Activated CD8-positive, alpha-beta T cell treated with anti-CD3 and anti-CD28 coated beads for 36 hours (primary cell): ENCODE results near the gene ERN1. TPM values are rescaled to one million over a fixed set of nuclear protein-coding genes. Genes with fewer than 3 reads are reported as not detected.

Experiments used
- ATAC-seq: fragments of 200-7000 bp; cut with Tn5 transposase; one replicate; pipeline ENCODE4 v1.10.0; 2021; ENCODE audit warnings: mild to moderate bottlenecking, moderate library complexity
- CTCF ChIA-PET: fragments of 350-600 bp; sonication (Branson Sonifier 250); formaldehyde crosslinking; loops from one replicate; lab custom pipeline; 2021; ENCODE audit warnings: antibody characterized with exemption; lab: Charles Lee
- POLR2A ChIA-PET: fragments of 350-600 bp; sonication (Branson Sonifier 250); formaldehyde crosslinking; loops from one replicate; lab custom pipeline; 2021; ENCODE audit warnings: antibody characterized with exemption; lab: Charles Lee
- DNase-seq: peaks from one replicate; pipeline ENCODE4 v3.0.0-alpha.2; 2020
- H3K27ac Mint-ChIP-seq: one replicate; pipeline ENCODE4 v1.8.0; 2021; ENCODE audit warnings: mild to moderate bottlenecking, mixed read lengths
- H3K27me3 Mint-ChIP-seq: one replicate; pipeline ENCODE4 v1.8.0; 2021; ENCODE audit warnings: mixed read lengths
- H3K36me3 Mint-ChIP-seq: one replicate; pipeline ENCODE4 v1.8.0; 2021; ENCODE audit warnings: low read depth, mixed read lengths
- H3K4me1 Mint-ChIP-seq: one replicate; pipeline ENCODE4 v1.8.0; 2021; ENCODE audit warnings: low read depth, mixed read lengths
- H3K4me3 Mint-ChIP-seq: one replicate; pipeline ENCODE4 v1.8.0; 2021; ENCODE audit warnings: mild to moderate bottlenecking, moderate library complexity, mixed read lengths
- H3K9me3 Mint-ChIP-seq: one replicate; pipeline ENCODE4 v1.8.0; 2021; ENCODE audit warnings: mixed read lengths
- intact Hi-C: fragments of 100-400 bp; cut with micrococcal nuclease; formaldehyde crosslinking; loops from one replicate; pipeline ENCODE4 v1.10.0; 2022
- total RNA-seq, 2 experiments: library from RNA; stranded (reverse); gene quantifications; one replicate each; pipeline ENCODE4 v1.2.3, GENCODE V29; 2021
- TF ChIP-seq, protein P1 (sequence below): fragments of 200-600 bp; IDR thresholded peaks from one replicate; pipeline ENCODE4 v1.8.0; 2022; ENCODE audit warnings: antibody characterized with exemption, mild to moderate bottlenecking

Gene ERN1
- total RNA-seq, 2 experiments from 2014 or later, result 19.2 to 23.6 TPM

DNA sequence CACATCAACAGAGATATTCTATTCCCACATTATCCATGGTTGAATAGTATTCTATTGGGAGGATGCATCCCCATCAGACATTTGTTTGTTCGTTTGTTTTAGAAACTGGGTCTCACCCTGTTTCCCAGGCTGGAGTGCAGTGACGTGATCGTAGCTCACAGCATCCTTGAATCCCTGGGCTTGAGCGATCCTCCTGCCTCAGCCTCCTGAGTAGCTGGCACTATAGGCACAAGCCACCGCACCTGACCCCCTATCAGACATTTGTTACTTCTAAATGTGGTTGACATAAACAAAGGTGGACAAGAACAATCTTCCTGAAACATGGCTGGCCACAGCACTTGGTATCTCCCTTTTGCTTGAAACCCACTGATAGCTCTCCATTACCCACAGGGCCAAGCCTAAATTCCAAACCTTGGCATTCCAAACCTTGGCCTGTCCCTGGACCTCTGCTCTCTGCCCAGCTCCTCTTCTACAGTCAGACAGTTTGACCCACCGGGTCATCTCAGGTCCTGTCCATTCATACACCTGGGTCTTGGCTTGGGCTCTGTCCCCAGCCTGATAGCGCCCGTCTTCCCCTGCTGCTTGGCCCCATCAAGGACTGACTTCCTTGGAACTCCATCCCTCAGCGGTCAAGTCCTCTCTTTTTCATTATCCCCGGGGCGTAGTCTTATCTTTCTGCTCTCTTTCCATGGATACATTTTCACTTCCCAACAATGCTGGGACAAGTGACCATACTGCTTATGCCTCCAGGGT, 133.3 kb downstream of the ERN1 start:
- Mint-ChIP-seq H3K4me1 (peaks cover 34% of the 10 kb centered on the region), H3K36me3 (no peaks in the 10 kb centered on the region), H3K27ac (no peak overlapping the region), H3K9me3 (no peaks in the 10 kb centered on the region), H3K4me3 (no peak overlapping the region), H3K27me3 (no peaks in the 10 kb centered on the region)
- intact Hi-C loops, result no loop called here
- ATAC-seq (no peak), DNase-seq (no peak)
- TF ChIP-seq, protein P1, sequence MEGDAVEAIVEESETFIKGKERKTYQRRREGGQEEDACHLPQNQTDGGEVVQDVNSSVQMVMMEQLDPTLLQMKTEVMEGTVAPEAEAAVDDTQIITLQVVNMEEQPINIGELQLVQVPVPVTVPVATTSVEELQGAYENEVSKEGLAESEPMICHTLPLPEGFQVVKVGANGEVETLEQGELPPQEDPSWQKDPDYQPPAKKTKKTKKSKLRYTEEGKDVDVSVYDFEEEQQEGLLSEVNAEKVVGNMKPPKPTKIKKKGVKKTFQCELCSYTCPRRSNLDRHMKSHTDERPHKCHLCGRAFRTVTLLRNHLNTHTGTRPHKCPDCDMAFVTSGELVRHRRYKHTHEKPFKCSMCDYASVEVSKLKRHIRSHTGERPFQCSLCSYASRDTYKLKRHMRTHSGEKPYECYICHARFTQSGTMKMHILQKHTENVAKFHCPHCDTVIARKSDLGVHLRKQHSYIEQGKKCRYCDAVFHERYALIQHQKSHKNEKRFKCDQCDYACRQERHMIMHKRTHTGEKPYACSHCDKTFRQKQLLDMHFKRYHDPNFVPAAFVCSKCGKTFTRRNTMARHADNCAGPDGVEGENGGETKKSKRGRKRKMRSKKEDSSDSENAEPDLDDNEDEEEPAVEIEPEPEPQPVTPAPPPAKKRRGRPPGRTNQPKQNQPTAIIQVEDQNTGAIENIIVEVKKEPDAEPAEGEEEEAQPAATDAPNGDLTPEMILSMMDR, result no peak
- ChIA-PET POLR2A (interaction anchor here (2.3 kb wide), 1 partner anchor 20 kb away, joined by 6 read pairs; no protein-coding TSS in a partner anchor), CTCF (interaction anchor here (0.9 to 2.5 kb wide), 5 partner anchors 20 to 137 kb away, joined by 3 to 8 read pairs (median 4); no protein-coding TSS in a partner anchor)

DNA sequence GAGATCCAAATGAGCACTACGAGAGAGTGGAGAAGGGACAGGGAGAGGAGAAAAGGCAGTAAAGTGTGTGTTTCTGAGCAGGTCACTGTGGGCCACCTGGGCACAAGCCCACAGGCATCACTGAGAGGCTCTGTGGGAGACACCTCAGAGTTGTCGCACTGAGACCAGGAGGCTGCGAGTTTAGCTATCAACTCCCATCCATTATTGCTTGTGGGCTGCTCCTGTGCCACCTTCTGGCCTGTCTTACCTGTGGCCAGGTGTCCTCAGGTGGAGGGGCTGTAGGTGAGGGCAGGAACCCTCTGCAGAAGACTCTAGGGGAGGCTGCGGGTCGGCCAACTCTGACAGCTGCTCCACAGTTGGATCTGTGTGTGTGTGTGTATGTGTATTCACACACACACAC, 134.3 kb downstream of the ERN1 start:
- TF ChIP-seq, protein P1, result no peak
- Mint-ChIP-seq H3K27me3 (no peaks in the 10 kb centered on the region), H3K4me1 (peaks cover 39% of the 10 kb centered on the region), H3K9me3 (no peaks in the 10 kb centered on the region), H3K27ac (no peak overlapping the region), H3K36me3 (no peaks in the 10 kb centered on the region), H3K4me3 (no peak overlapping the region)
- DNase-seq (no peak), ATAC-seq (no peak)
- ChIA-PET CTCF (interaction anchor here (1.0 to 2.6 kb wide), 5 partner anchors 22 to 138 kb away, joined by 3 to 15 read pairs (median 13); partner anchors contain the start of gene CSHL1), POLR2A (interaction anchor here (1.1 kb wide), 1 partner anchor 150 kb away, joined by 3 read pairs; no protein-coding TSS in a partner anchor)
- intact Hi-C loops, result no loop called here

DNA sequence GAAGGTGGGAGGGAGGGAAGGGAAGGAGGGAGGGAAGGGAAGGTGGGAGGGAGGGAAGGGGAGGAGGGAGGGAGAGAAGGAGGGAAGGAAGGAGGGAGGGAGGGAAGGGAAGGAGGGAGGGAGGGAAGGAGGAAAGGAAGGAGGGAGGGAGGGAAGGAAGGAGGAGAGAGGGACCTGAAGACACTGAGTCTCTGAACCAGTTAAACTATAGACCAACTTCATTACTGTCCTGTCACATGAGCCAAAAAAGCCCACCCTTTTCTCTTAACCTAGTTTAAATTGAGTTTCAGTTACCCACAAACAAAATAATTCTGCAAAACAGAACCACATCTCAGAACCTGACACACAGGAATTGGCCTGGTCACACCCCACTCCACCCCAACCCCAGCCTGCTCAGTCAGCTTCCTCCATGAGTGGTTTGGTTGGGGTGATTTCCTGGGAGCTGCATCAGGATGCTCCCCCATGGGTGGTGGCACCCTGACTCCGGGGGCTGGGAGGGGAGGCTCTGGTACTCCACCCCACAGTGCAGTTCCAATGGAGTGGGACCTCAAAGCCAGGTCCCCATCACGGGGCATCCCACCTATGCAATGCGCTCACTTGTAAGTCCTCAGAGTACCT, 136.5 kb downstream of the ERN1 start:
- CTCF ChIA-PET, result interaction anchor here (0.7 to 2.6 kb wide), 16 partner anchors 8 to 267 kb away, joined by 3 to 15 read pairs (median 6); partner anchors contain the start of genes GH1 and ICAM2
- TF ChIP-seq, protein P1, result no peak
- Mint-ChIP-seq H3K9me3 (no peaks in the 10 kb centered on the region), H3K4me1 (peaks cover 38% of the 10 kb centered on the region), H3K27me3 (no peaks in the 10 kb centered on the region), H3K36me3 (no peaks in the 10 kb centered on the region), H3K27ac (peak overlapping the region; percentile 37), H3K4me3 (no peak overlapping the region)
- ATAC-seq, result no peak
- POLR2A ChIA-PET, result interaction anchor here (0.7 to 1.2 kb wide), 2 partner anchors 8 to 137 kb away, joined by 3 read pairs; partner anchors contain the start of gene ERN1
- no peak for DNase-seq
- intact Hi-C loops, result loop anchor here (5.0 kb wide), 1 partner anchor 76 kb away; the partner anchor contains the start of gene GH1

DNA sequence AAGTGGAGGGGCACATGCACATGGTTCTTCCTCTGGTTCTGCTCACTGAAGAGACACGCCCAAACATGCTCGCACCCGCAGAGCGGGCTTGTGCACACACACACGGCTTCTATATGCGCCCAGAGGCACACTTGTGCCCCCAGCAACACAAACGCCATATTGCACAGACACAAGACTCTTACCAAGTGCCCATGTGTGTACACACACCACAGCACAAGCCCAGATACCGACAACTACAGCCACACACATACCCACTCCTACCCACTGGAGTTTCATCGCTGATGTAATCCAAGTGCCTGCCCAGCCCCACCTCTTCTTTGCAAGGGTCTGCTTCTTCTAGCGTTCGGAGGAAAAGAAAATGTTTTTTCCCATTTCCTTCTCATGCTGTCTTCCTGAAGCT, 138.3 kb downstream of the ERN1 start:
- no peak for DNase-seq
- peaks cover 30% of the 10 kb centered on the region for H3K4me1 Mint-ChIP-seq
- H3K27ac Mint-ChIP-seq, result no peak overlapping the region
- intact Hi-C loops, result loop anchor here (5.0 kb wide), 1 partner anchor 74 kb away; the partner anchor contains the start of gene GH1
- no peaks in the 10 kb centered on the region for H3K27me3 Mint-ChIP-seq
- ATAC-seq, result no peak
- no peaks in the 10 kb centered on the region for H3K9me3 Mint-ChIP-seq
- no peak overlapping the region for H3K4me3 Mint-ChIP-seq
- H3K36me3 Mint-ChIP-seq, result no peaks in the 10 kb centered on the region
- POLR2A ChIA-PET, result no interaction called here
- TF ChIP-seq, protein P1, result no peak
- CTCF ChIA-PET, result interaction anchor here (1.2 to 10.0 kb wide), 7 partner anchors 23 to 73 kb away, joined by 3 to 126 read pairs (median 5); partner anchors contain the start of gene GH1
